Fibroblast of villous mesenchyme (primary cell): ENCODE measurements around the gene SIRT5. TPM values are rescaled to one million over a fixed set of nuclear protein-coding genes. Genes with fewer than 3 reads are reported as not detected.
A peak's percentile ranks its signal among the peaks of the same experiment; 100 is the strongest.

Source experiments
- DNase-seq: peaks from one replicate; pipeline ENCODE4 v3.0.0-alpha.2; 2010; ENCODE audit warnings: low read depth
- H3K4me3 ChIP-seq: 2 replicates; pipeline ENCODE4 v1.5.1; 2011; ENCODE audit warnings: low read depth, mild to moderate bottlenecking, low read length
- CTCF ChIP-seq: IDR thresholded peaks from 2 replicates; pipeline ENCODE4 v1.5.1; 2012; ENCODE audit warnings: low read depth, mild to moderate bottlenecking, low read length; ENCODE audit not compliant: insufficient read depth
- total RNA-seq: library from RNA; depleted of rRNA; stranded (reverse); fragments of >200 nt; gene quantifications from 2 replicates; pipeline ENCODE4 v1.2.3, GENCODE V29; 2012

Gene SIRT5
- total RNA-seq, 1 donor: 9.9 TPM

GRCh38 chr6:13559968-13560650, 14.3 kb upstream of the SIRT5 start:
- H3K4me3 ChIP-seq: no peak overlapping the region
- no peak for TF ChIP-seq CTCF
- no peak for DNase-seq

GRCh38 chr6:13560651-13561044, 13.8 kb upstream of the SIRT5 start:
- no peak for TF ChIP-seq CTCF
- H3K4me3 ChIP-seq: no peak overlapping the region
- DNase-seq: no peak

GRCh38 chr6:13561624-13562267, 12.7 kb upstream of the SIRT5 start:
- DNase-seq: no peak
- H3K4me3 ChIP-seq: no peak overlapping the region
- TF ChIP-seq CTCF: no peak

- no peak for TF ChIP-seq CTCF
- peak; percentile 24 for DNase-seq
- no peak overlapping the region for H3K4me3 ChIP-seq
Observed at GRCh38 chr6:13563009-13563408, 11.4 kb upstream of the SIRT5 start.

- DNase-seq: no peak
- no peak for TF ChIP-seq CTCF
- no peak overlapping the region for H3K4me3 ChIP-seq
Observed at GRCh38 chr6:13565921-13566320, 8.5 kb upstream of the SIRT5 start.

GRCh38 chr6:13566500-13566899, 7.9 kb upstream of the SIRT5 start:
- no peak overlapping the region for H3K4me3 ChIP-seq
- DNase-seq: no peak
- TF ChIP-seq CTCF: no peak
